Measurements from ENCODE around the gene MAML1.

Gene MAML1

GRCh38 chr5:179825655-179826182 is 93.1 kb downstream of the MAML1 start:
- no peak for DNase-seq

All from bone marrow (tissue), 2 donors.